Vagina (tissue), 2 donors: ENCODE measurements around the gene GPR137. TPM values are rescaled to one million over a fixed set of nuclear protein-coding genes. Genes with fewer than 3 reads are reported as not detected.
"Not testable (repeated sequence)": the region's sequence is repeated elsewhere in the genome, so short reads cannot be mapped to it uniquely, and the experiment has no call there.

Source experiments
- DNase-seq, 2 donors: peaks; one replicate each; pipeline ENCODE4 v3.0.0-alpha.2; 2017; ENCODE audit errors: extremely low spot score in 2 of 2
- H3K27ac ChIP-seq: fragments of 200-600 bp; sonication (generic); one replicate; pipeline ENCODE4 v1.5.1; 2019
- H3K27me3 ChIP-seq: fragments of 200-600 bp; sonication (generic); one replicate; pipeline ENCODE4 v1.5.1; 2019
- H3K36me3 ChIP-seq, 2 donors: fragments of 200-600 bp; sonication (generic); one replicate each; pipeline ENCODE4 v1.5.1; 2017 to 2019
- H3K4me1 ChIP-seq: fragments of 200-600 bp; sonication (generic); one replicate; pipeline ENCODE4 v1.5.1; 2019
- H3K4me3 ChIP-seq, 2 donors: fragments of 200-600 bp; sonication (generic); 1 replicate in 1 of 2; 2 replicates in 1 of 2; pipeline ENCODE4 v1.5.1; 2016 to 2019
- H3K9me3 ChIP-seq: fragments of 200-600 bp; sonication (generic); one replicate; pipeline ENCODE4 v1.5.1; 2019
- POLR2A ChIP-seq, 2 donors: fragments of 450-650 bp; IDR thresholded peaks; one replicate each; pipeline ENCODE4 v1.6.1; 2017; ENCODE audit warnings: antibody characterized with exemption in 2 of 2, mild to moderate bottlenecking in 2 of 2, moderate library complexity in 2 of 2
- POLR2AphosphoS5 ChIP-seq, 2 donors: sonication (generic); formaldehyde crosslinking; IDR thresholded peaks; one replicate each; pipeline ENCODE4 v1.9.0; 2017; ENCODE audit warnings: antibody characterized with exemption in 2 of 2, mild to moderate bottlenecking in 2 of 2, low read depth in 1 of 2; ENCODE audit not compliant: insufficient read depth in 1 of 2
- intact Hi-C: fragments of 100-400 bp; cut with DNase I; formaldehyde crosslinking; loops from one replicate; pipeline ENCODE4 v1.15.1; 2023
- total RNA-seq: library from RNA; depleted of rRNA; stranded (reverse); fragments of >200 nt; gene quantifications from one replicate; pipeline ENCODE4 v1.2.3, GENCODE V29; 2016
- TF ChIP-seq, protein P1 (sequence below), 3 experiments: fragments of 450-650 bp in 2 of 3; fragments of 200-600 bp in 1 of 3; sonication (generic) in 1 of 3; IDR thresholded peaks; one replicate each; pipeline ENCODE4 v1.5.1; 2017 to 2019; ENCODE audit warnings: antibody characterized with exemption in 3 of 3, mild to moderate bottlenecking in 2 of 3, moderate library complexity in 2 of 3

The GPR137 gene
- total RNA-seq, 1 donor from 2014 or later, result 20.6 TPM

DNA sequence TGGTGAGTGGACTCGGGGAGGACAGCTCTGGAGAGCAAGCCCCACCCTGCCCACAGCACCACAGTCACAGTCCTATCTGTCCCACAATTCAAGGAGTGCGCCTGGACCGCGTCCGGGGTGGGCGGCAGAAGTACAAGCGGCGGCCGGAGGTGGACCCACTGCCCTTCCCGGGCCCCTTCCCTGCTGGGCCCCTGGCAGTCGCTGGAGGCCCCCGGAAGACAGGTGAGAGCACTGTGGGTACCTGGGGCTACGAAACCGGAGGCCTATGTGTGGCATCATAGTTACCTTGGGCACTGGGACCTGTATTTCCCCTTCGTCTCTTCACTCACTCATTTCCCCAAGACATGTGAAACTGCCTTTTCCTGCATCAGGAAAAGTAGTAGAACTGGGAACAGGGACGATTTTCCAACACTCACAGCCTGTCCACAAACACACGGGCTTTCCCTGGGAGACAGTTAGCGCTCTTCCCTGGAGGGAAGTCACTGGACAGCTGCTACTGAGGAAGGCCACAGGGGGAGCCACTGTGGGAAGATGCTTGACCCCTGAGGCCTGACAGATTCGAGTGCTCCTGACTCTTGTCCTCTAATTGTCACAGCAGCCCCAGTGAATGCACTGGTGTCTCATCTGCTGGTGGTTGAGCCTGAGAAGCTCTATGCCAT lies 28.6 kb downstream of the GPR137 start:
- TF ChIP-seq, protein P1, sequence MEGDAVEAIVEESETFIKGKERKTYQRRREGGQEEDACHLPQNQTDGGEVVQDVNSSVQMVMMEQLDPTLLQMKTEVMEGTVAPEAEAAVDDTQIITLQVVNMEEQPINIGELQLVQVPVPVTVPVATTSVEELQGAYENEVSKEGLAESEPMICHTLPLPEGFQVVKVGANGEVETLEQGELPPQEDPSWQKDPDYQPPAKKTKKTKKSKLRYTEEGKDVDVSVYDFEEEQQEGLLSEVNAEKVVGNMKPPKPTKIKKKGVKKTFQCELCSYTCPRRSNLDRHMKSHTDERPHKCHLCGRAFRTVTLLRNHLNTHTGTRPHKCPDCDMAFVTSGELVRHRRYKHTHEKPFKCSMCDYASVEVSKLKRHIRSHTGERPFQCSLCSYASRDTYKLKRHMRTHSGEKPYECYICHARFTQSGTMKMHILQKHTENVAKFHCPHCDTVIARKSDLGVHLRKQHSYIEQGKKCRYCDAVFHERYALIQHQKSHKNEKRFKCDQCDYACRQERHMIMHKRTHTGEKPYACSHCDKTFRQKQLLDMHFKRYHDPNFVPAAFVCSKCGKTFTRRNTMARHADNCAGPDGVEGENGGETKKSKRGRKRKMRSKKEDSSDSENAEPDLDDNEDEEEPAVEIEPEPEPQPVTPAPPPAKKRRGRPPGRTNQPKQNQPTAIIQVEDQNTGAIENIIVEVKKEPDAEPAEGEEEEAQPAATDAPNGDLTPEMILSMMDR (IDR thresholded peaks at IDR 0.05), result no peak
- TF ChIP-seq POLR2A (IDR thresholded peaks at IDR 0.05), result no peak
- TF ChIP-seq POLR2AphosphoS5 (IDR thresholded peaks at IDR 0.05; ENCODE audit: insufficient read depth in 1 of 2, low read depth in 1 of 2), result no peak
- Histone ChIP-seq H3K4me3 (peak overlapping the region; percentile 22 to 29), H3K9me3 (no peaks in the 10 kb centered on the region), H3K4me1 (peaks cover 40% of the 10 kb centered on the region), H3K27ac (peak overlapping the region; percentile 72), H3K36me3 (peaks cover 0 to 21% of the 10 kb centered on the region in 2 donors), H3K27me3 (no peaks in the 10 kb centered on the region)
- DNase-seq, result no peak
- intact Hi-C loops, result no loop called here

DNA sequence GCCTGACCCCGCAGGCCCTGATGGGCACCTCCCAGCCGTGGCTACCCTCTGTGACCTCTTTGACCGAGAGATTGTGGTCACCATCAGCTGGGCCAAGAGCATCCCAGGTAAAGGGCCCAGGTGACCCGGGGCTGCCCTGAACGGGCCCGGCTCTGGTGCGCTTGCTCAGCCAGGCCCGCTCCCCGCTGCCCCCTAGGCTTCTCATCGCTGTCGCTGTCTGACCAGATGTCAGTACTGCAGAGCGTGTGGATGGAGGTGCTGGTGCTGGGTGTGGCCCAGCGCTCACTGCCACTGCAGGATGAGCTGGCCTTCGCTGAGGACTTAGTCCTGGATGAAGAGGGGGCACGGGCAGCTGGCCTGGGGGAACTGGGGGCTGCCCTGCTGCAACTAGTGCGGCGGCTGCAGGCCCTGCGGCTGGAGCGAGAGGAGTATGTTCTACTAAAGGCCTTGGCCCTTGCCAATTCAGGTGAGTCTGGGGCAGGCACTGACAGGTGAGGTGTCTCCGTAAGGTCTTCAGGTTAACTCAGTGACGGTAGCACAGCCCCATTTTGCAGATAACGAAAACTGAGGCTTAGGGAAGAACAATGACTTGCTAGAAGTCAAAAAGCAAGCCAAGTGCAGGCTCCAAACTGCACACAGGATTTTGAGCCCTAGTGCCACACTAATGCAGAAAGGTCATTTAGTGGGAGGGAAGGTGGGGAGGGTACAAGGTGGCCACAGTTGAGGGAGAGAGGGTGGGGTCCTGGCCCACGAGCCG lies 29.3 kb downstream of the GPR137 start:
- no peak for DNase-seq
- intact Hi-C loops, result loop anchor here (5.0 kb wide), 1 partner anchor 37 kb away; no protein-coding TSS in a partner anchor
- H3K4me1 ChIP-seq, result peaks cover 47% of the 10 kb centered on the region
- H3K9me3 ChIP-seq, result no peaks in the 10 kb centered on the region
- no peaks in the 10 kb centered on the region for H3K27me3 ChIP-seq
- no peak overlapping the region for H3K4me3 ChIP-seq
- H3K36me3 ChIP-seq, result peaks cover 0 to 21% of the 10 kb centered on the region in 2 donors
- no peak for TF ChIP-seq POLR2AphosphoS5 (IDR thresholded peaks at IDR 0.05; ENCODE audit: insufficient read depth in 1 of 2, low read depth in 1 of 2)
- TF ChIP-seq, protein P1 (IDR thresholded peaks at IDR 0.05), result no peak
- no peak for TF ChIP-seq POLR2A (IDR thresholded peaks at IDR 0.05)
- peak overlapping the region; percentile 72 for H3K27ac ChIP-seq

DNA sequence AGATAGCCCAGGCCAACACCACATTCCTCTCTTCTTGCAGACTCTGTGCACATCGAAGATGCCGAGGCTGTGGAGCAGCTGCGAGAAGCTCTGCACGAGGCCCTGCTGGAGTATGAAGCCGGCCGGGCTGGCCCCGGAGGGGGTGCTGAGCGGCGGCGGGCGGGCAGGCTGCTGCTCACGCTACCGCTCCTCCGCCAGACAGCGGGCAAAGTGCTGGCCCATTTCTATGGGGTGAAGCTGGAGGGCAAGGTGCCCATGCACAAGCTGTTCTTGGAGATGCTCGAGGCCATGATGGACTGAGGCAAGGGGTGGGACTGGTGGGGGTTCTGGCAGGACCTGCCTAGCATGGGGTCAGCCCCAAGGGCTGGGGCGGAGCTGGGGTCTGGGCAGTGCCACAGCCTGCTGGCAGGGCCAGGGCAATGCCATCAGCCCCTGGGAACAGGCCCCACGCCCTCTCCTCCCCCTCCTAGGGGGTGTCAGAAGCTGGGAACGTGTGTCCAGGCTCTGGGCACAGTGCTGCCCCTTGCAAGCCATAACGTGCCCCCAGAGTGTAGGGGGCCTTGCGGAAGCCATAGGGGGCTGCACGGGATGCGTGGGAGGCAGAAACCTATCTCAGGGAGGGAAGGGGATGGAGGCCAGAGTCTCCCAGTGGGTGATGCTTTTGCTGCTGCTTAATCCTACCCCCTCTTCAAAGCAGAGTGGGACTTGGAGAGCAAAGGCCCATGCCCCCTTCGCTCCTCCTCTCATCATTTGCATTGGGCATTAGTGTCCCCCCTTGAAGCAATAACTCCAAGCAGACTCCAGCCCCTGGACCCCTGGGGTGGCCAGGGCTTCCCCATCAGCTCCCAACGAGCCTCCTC lies 30.2 kb downstream of the GPR137 start:
- H3K27me3 ChIP-seq, H3K9me3 ChIP-seq, DNase-seq, H3K27ac ChIP-seq, H3K4me3 ChIP-seq: not testable (repeated sequence)
- Histone ChIP-seq H3K36me3 (peaks cover 0 to 25% of the 10 kb centered on the region in 2 donors), H3K4me1 (peaks cover 52% of the 10 kb centered on the region)
- intact Hi-C loops, result loop anchor here (2.0 to 5.0 kb wide), 2 partner anchors 36 to 75 kb away; partner anchors contain the start of gene FKBP2

DNA sequence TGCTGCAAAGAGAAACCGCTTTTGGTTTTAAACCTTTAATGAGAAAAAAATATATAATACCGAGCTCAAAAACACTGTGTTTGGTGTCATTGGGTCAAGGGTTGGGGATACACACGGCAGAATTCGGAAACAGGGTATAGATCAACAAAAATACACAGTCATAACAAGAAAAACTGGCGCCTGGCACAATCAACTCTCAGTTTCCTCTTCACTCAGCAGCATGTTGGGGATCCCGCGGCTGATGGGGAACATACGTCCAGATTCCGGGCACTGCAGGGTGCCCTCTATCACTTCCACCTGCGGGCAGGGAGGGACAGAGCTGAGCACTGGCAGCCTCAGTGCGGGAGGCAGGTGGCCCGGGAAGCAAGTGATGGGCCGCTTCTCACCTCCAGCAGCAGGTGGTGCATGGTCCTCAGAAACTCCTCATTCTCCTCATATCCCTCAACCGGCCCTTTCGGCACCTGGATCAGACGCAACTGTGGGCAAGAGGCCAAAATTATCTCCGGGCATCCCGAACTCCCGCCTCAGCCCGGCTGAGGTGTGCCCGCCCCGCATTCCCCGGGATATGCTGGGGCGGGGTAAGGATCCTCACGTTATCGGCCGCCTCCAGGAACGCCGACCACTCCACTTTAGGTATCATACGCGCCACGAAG lies 31.1 kb downstream of the GPR137 start:
- peak overlapping the region; percentile 90 to 95 for H3K4me3 ChIP-seq
- H3K4me1 ChIP-seq, result peaks cover 60% of the 10 kb centered on the region
- TF ChIP-seq, protein P1 (IDR thresholded peaks at IDR 0.05), result no peak
- TF ChIP-seq POLR2A (IDR thresholded peaks at IDR 0.05), result no peak
- no peak for TF ChIP-seq POLR2AphosphoS5 (IDR thresholded peaks at IDR 0.05; ENCODE audit: insufficient read depth in 1 of 2, low read depth in 1 of 2)
- H3K27ac ChIP-seq, result peak overlapping the region; percentile 97
- H3K36me3 ChIP-seq, result peaks cover 0 to 32% of the 10 kb centered on the region in 2 donors
- DNase-seq, result no peak
- intact Hi-C loops, result loop anchor here (2.0 to 5.0 kb wide), 2 partner anchors 36 to 76 kb away; partner anchors contain the start of gene FKBP2
- H3K27me3 ChIP-seq, result no peaks in the 10 kb centered on the region
- no peaks in the 10 kb centered on the region for H3K9me3 ChIP-seq
